NCI-H226 (cell line): ENCODE results near the gene NDUFAF3.
"Not testable (repeated sequence)": the region's sequence is repeated elsewhere in the genome, so short reads cannot be mapped to it uniquely, and the experiment has no call there.

Experiments used
- DNase-seq: peaks from one replicate; pipeline ENCODE4 v3.0.0-alpha.2; 2015

Gene NDUFAF3

DNA sequence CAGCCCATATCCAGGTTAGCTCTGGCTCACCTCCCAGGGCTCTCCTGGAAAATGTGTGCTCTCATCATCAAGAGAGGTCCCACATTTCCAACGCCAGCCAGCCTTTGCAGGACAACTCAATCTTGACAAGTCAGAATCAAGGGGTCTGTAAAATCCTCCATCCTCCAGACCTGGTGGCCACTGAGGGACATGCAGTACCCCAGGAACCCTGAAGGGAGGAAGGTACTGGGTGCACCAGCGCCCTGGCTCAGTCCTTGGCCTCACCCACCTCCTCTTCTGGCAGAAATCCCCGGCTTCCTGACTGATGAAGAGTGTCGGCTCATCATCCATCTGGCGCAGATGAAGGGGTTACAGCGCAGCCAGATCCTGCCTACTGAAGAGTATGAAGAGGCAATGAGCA, 20.8 kb upstream of the NDUFAF3 start:
- no peak for DNase-seq

DNA sequence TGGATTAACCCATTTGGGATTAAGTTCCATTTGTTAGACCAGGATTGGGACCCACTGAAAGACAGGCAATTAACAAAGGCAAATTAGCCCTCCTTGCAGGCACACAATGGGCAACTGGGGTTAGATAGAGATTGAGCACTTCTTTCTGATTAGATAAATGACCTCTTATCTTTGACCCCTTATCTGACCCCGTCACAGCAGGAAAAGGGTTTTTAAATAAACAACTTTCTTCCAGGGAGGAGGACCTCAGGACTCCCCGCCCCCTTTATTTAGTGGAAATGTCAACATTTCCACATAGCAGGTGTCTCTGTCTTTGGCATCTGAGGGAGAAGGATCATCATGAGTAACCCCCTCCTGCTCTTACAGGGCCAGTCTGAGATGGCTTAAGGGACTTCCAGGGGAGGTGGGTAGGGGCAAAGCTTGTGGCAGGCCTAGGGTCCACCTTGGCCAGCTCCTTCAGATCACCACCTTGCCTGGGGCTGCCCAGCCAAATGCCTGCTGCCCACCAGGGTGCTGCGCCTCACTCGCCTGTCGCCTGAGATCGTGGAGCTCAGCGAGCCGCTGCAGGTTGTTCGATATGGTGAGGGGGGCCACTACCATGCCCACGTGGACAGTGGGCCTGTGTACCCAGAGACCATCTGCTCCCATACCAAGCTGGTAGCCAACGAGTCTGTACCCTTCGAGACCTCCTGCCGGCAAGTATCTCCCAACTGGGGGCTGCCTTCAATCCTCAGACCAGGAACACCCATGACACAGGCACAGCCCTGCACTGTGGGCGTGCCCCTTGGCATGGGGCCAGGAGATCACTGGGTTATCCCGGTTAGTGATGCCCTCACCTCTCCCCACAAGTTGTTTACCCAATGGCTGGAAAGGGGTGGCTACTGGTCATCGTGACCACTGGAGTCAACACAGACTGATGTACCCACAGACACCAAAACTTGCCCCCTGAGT, 17.3 kb upstream of the NDUFAF3 start:
- DNase-seq, result no peak

DNA sequence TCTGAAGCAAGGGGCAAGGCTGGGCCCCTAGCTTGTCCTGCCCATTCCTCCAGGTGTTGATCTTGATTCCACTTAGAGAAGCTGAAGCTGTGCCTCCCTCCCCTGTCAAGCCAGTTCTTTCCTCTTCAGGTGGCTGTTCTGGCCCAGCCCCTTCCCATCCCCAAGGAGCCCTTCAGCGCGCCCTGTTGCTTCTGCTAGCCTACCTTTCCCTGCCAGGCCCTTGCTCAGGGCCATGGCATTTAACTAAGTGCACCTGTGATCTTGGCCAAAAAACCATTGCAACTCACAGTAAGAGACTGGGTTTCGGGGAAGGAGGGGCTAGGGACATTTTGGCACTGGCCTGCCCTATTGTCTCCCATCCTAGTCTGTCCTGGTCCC, 16.6 kb upstream of the NDUFAF3 start:
- no peak for DNase-seq

DNA sequence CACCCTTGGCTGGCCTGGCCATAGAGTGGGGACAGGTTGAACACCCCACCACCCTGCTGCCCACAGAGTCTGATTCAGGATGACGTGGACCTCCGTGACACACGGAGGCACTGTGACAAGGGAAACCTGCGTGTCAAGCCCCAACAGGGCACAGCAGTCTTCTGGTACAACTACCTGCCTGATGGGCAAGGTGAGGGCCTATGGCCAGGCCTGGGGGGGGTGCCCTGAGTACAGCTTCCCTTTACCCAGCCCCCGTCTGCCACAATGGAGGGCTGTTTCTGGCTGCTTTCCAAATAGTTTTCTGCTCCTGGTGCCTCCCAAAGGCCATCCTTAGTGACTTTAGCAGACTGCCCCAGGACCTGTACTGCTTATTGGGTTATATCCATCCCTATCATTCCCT, 15.9 kb upstream of the NDUFAF3 start:
- no peak for DNase-seq

DNA sequence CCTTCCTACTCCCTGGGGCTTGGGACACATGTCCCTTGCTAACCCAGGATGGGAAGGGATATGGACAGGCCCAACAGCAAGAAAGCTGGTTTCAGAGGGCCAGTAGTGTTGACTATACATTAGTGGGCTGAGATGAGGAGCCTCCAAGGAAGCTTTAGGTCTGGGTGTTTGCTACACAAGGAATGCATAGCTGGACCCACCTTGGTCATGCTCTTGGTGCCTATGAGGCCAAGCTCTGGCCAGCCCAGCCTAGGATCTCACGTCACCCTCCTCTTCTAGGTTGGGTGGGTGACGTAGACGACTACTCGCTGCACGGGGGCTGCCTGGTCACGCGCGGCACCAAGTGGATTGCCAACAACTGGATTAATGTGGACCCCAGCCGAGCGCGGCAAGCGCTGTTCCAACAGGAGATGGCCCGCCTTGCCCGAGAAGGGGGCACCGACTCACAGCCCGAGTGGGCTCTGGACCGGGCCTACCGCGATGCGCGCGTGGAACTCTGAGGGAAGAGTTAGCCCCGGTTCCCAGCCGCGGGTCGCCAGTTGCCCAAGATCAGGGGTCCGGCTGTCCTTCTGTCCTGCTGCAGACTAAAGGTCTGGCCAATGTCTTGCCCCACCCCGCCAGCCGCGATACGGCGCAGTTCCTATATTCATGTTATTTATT, 15.4 kb upstream of the NDUFAF3 start:
- no peak for DNase-seq

DNA sequence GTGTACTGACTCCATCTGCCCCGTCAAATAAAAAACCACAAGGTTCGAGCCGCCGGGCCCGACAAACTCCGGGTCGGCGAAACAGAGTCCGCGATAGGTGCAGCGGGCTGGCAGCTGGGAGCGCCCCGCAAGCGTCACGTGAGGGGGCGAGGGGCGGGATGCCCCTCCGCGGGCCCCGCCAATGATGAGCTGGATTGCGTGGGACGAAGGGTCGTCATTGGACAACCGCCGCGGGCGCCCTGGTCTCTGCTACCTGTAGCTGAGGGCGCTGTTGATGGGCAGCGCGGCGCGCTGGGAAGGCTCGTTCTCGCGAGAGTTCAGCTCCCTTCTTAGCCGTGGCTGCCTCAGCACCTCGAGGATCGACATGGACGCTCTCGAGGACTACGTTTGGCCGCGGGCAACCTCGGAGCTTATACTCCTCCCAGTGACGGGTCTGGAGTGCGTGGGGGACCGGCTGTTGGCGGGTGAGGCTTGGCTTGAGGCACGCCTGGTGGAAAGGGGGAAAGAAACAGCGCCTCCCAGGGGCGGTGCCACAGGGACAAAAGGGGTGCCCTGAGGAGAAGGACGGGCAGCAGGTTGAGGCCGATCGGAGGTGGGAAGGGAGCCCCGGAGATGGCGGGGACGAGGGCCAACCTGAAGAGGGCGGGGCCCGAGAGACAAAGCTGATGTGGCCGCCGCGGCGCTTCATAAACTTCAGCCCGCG, 14.7 kb upstream of the NDUFAF3 start, which contains the start of gene WDR6:
TSS of gene WDR6 (plus strand) at position 324 of the 703 bp plus-strand sequence. CDS start at position 365, 41 bp downstream.
- DNase-seq, result peak; percentile 99

DNA sequence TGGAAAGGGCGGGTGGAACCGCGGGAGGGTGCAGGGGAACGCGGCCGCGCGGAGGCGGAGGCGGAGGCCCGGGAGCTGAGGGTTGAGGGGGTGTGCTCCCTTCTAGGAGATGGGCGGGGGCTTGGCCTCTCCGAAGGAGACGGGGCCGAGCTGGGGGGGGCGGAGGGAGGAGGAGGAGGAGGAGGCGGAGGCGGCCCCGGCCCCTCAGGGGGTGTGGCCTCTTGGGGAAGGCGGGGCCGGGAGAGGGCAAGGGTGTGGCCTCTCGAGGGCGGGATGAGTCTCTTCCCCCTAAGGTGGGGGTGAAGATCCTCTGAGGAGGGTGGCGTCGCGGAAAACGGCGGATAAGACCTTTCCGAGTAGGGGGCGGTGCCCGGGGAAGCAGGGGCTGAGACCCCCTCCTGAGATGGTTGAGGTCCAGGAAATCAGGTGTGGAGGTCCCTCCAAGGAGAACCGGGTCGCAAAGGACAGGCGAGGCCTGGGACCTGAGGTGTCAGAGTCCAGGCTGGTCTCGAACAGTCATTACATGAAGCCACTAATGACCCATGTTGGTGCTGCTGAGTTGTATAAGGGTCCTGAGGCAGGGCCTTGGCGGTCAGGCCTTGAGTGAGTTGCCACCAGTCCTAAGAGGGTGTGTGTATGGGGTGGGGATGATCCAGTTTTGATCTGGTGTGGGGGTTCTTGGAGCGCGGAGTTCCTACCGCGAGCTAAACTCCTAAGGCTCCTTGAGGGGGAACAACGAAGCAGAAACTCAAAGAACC, 14.0 kb upstream of the NDUFAF3 start:
- DNase-seq, result peak; percentile 90

DNA sequence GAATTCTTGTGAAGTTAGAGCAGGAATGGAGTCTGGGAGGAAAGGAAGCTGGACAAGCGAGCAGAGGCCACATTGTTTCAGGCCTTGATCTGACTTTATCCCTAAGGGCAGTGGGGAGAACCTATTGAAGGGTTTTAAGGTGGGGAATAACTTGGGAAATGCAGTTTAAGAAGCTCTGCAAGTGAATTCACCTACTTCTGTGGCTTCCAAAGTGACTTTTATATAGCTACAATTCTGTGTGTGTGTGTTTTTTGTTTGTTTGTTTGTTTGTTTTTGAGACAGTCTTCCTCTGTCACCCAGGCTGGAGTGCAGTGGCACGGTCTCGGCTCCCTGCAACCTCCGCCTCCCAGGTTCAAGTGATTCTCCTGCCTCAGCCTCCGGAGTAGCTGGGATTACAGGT, 13.3 kb upstream of the NDUFAF3 start:
- not testable (repeated sequence) for DNase-seq

DNA sequence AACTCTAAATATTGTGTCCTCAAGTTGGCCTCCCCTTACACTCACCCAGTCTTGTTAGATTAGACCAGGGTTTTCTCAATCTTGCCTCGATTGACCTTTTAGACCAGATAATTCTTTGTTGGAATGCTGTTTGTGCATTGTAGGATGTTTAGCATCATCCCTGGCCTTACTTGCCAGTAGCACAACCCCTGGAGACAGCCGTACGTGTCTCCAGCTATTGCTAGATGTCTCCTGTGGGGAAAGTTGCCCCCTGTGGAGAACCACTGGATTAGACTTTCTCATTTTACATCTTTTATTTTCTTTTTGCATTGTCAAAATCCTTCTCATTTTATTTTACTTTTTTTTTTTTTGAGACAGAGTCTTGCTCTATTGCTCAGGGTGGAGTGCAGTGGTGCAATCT, 12.5 kb upstream of the NDUFAF3 start:
- DNase-seq, result no peak

DNA sequence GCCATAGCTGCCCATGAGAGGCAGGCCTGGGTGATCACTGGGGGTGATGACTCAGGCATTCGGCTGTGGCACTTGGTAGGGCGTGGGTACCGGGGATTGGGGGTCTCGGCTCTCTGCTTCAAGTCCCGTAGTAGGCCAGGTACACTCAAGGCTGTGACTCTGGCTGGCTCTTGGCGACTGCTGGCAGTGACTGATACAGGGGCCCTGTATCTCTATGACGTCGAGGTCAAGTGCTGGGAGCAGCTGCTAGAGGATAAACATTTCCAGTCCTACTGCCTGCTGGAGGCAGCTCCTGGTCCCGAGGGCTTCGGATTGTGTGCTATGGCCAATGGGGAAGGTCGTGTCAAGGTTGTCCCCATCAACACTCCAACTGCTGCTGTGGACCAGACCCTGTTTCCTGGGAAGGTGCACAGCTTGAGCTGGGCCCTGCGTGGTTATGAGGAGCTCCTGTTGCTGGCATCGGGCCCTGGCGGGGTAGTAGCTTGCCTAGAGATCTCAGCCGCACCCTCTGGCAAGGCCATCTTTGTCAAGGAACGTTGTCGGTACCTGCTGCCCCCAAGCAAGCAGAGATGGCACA, 9.4 kb upstream of the NDUFAF3 start:
- no peak for DNase-seq

DNA sequence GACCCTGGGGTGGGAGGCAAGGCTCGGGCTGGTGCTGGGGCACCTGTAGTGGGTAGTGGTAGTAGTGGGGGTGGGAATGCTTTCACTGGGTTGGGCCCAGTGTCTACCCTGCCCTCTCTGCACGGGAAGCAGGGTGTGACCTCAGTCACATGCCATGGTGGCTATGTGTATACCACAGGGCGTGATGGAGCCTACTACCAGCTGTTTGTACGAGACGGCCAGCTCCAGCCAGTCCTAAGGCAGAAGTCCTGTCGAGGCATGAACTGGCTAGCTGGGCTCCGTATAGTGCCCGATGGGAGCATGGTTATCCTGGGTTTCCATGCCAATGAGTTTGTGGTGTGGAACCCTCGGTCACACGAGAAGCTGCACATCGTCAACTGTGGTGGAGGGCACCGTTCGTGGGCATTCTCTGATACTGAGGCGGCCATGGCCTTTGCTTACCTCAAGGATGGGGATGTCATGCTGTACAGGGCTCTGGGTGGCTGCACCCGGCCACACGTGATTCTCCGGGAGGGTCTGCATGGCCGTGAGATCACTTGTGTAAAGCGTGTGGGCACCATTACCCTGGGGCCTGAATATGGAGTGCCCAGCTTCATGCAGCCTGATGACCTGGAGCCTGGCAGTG, 8.7 kb upstream of the NDUFAF3 start:
- DNase-seq, result no peak

DNA sequence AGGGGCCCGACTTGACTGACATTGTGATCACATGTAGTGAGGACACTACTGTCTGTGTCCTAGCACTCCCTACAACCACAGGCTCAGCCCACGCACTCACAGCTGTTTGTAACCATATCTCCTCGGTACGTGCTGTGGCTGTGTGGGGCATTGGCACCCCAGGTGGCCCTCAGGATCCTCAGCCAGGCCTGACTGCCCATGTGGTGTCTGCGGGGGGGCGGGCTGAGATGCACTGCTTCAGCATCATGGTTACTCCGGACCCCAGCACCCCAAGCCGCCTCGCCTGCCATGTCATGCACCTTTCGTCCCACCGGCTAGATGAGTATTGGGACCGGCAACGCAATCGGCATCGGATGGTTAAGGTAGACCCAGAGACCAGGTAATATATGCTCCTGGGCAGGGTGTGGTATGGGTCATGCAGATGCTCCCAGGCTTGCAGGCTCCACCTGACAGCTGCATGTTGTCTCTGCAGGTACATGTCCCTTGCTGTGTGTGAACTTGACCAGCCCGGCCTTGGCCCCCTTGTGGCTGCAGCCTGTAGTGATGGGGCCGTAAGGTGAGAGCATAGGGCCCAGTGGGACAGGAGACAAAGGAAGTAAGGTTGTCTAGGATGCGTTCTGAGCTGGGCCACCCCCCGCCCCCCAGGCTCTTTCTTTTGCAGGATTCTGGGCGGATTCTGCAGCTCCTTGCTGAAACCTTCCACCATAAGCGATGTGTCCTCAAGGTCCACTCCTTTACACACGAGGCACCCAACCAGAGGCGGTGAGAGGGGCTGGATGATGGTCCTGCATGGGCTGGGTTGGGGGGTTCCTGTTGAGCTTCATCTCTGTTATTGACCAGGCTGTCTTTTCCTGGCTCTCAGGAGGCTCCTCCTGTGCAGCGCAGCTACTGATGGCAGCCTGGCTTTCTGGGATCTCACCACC, 7.9 kb upstream of the NDUFAF3 start:
- no peak for DNase-seq

DNA sequence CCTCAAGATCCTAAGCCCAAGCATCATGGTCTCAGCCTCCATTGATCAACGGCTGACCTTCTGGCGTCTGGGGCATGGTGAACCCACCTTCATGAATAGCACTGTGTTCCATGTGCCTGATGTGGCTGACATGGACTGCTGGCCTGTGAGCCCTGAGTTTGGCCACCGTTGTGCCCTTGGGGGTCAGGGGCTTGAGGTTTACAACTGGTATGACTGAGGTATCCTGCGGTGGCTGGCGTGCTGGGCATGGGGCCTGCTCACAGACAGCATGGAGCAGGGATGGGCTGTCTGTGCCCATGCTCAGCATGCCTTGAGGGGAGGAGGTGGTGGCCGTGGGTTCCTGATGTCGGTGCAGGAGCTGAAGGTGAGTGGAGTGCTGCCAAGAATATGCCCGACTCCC, 6.8 kb upstream of the NDUFAF3 start:
- no peak for DNase-seq

DNA sequence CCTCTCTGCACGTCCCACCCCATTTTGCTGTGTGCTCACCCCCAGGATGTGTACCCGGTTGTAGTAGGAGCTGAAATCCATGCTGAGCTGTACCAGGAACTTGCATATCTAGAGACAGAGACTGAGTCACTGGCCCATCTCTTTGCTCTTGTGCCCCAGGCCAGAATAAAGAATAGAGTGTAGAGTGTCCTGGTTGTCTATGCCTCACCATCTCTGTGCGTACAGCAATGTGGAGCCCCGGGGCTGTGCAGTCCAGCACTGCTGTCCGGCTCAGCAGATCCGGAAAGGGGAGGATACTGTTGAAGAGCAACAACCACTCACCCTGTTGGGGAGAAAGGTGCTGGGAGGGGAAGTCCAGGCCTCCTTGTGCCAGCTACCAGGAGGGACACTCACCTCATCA, 6.2 kb upstream of the NDUFAF3 start:
- no peak for DNase-seq

DNA sequence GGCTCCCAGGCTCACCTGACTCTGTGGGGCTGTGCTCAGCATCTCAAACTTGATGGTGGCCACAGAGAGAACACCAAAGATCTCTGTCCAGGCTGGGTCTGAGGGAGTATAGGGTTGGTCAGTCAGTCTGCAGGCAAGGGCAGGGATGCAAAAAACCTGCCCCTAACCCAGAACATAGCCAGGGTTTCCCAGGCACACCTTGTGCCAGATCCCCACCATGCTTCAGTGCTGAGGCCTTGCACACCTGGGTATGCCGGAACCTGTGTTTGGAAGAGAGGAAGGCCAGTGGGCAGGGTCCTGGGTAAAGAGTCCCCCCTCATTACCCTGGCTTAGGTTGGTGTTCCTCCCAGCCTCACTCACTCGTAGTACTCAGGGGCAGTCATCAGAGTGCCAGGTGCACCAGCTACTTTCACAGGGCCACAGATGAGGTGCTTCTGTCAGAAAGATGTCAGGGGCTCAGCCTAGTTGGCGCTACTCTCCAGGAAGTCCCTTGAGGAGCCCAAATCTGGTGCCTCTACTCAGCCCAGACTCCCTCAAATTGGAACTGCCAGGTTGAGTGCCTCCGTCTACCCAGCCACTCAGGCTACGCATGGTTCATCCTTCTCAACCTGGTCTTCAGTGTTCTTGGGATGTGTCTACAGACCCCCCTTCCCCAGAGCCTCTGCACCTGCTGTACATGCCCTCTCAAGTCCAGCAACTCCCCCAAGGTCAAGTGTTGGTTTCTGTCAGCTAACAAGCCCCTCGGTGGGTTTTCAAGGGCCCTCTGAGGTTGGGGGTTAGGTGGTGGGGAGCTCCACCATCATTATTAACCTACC, 5.3 kb upstream of the NDUFAF3 start:
- DNase-seq, result no peak

DNA sequence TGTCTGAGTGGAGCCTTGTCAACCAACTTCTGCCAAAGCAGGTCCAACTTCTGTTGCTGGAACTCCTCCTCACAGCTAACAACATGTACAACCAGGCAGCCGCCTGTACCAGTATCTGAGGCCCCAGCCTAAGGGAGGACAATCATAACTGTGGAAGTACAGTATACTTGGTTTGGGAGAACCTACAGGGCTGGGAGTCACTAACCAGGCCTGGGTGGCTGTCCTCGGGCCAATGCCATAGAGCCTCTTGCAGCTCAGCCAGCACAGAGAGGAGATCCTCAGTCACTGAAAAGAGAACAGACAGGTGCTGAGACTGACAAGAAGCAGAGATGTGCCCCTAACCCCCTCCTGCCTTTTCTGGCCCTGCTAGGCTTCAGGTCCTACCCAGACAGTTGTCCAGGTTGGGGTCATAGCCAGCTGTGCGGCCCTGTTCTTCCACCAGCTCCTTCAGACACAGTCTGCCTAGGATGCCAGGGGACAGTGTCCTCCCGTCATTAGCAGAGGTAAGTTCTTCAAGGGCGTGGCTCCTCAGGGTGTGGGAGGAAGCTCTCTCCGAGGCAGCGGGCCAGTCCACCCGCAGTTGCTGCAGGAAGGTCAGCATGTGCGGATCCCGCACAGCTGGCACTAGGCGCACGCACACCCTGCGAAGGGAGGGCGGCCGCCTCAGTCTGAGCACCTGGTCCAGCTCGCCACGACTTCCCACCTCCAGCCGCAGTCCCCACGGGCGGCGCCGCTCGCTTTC, 4.5 kb upstream of the NDUFAF3 start:
- no peak for DNase-seq

DNA sequence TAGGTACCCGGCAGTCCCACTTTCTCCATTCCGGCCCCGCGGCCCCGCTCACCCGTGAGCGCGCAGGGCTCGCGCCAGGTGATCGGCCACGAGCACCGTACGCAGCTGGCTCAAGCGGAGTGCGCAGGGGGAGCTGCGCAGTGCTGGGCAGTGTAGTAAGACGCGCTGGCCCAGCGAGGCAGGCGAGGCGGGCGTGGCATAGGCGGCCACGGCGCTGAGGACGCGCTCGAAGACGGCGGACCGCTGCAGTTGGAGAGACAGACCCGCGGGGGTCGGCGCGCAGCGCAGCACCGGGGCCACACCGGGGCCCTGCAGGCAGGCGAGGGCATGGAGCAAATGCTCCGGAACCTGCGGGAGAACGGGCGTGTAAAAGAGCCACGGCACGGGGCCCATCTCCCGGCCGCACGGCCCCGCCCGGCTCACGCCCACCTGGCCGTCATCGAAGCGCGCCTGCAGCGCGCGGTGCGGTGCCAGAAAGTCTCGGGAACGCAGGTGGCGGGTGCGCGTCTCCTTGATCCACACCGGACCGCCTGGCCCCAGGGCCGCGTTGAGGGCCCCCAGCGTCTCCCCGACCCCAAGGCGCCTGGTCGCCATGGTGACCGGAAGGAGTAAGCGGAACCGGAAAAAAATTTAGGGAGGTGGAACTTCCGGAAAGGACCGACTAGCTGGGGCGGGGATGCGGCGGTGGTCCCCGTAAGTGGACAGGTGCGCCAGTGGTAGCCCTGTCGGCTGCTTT, 3.8 kb upstream of the NDUFAF3 start, which contains the start of gene DALRD3:
TSS of gene DALRD3 (minus strand) at position 610 of the 736 bp plus-strand sequence. CDS start at position 594, 16 bp downstream.
- peak; percentile 71 for DNase-seq

DNA sequence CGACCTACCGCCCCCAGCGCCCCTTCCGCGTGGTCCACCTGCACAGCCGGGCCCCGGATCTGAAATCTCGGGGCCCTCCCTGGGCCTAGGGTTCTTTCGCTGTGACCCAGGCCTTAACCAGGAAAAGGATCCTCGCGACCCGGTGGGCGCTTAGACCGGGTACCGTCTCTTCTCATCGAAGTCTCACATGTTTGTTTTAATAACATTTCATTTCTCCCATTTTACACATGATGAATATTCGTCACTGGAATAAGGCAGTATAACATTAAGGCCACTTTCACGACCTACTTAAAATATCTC, 3.3 kb upstream of the NDUFAF3 start:
- no peak for DNase-seq

DNA sequence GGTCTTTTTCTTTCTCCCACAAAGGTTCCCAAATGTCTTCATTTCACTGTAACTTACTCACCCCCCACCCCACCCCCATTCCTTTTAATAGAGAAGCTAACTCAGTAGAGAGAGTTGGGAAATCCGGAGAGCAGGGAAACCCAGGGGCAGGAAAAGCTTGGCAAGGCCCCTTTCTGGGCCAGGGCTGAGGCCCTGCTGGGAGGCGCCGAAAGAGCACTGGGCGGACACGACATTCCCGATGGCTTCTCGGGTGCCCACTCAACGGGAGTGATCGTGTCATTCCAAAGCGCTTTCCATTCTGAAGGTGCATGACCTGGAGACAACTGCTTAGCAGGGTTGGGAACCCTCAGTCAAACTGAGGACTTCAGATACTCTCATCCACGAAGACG, 2.0 kb upstream of the NDUFAF3 start:
- no peak for DNase-seq
